ENCODE results near the gene AOPEP.

AOPEP gene

GRCh38 chr9:95060234-95060633, 333.7 kb downstream of the AOPEP start:
- in situ Hi-C loops (cut with MboI; ENCODE audit: low pct_unique_long_range_greater_than_20kb, low sequenced_read_pairs, unreplicated experiment) = no loop called here
- DNase-seq (ENCODE audit: low spot score) = no peak
- TF ChIP-seq CTCF (IDR thresholded peaks at IDR 0.05; ENCODE audit: extremely low read depth, insufficient read depth, missing control alignments) = no peak

- no peak for DNase-seq (ENCODE audit: low spot score)
- TF ChIP-seq CTCF (IDR thresholded peaks at IDR 0.05; ENCODE audit: extremely low read depth, insufficient read depth, missing control alignments) = no peak
- in situ Hi-C loops (cut with MboI; ENCODE audit: low pct_unique_long_range_greater_than_20kb, low sequenced_read_pairs, unreplicated experiment) = no loop called here
Observed at GRCh38 chr9:95060916-95061315, 334.4 kb downstream of the AOPEP start.

- TF ChIP-seq CTCF (IDR thresholded peaks at IDR 0.05; ENCODE audit: extremely low read depth, insufficient read depth, missing control alignments) = no peak
- no peak for DNase-seq (ENCODE audit: low spot score)
Observed at GRCh38 chr9:95061916-95062595, 335.6 kb downstream of the AOPEP start.

GRCh38 chr9:95062596-95063065, 336.1 kb downstream of the AOPEP start:
- no peak for DNase-seq (ENCODE audit: low spot score)
- TF ChIP-seq CTCF (IDR thresholded peaks at IDR 0.05; ENCODE audit: extremely low read depth, insufficient read depth, missing control alignments) = no peak
- in situ Hi-C loops (cut with MboI; ENCODE audit: low pct_unique_long_range_greater_than_20kb, low sequenced_read_pairs, unreplicated experiment) = no loop called here

More at GRCh38 chr9:95061916-95062595, 335.6 kb downstream of the AOPEP start:
- in situ Hi-C loops (cut with MboI; ENCODE audit: low pct_unique_long_range_greater_than_20kb, low sequenced_read_pairs, unreplicated experiment) = no loop called here

GRCh38 chr9:95063300-95063699, 336.8 kb downstream of the AOPEP start:
- no peak for DNase-seq (ENCODE audit: low spot score)
- in situ Hi-C loops (cut with MboI; ENCODE audit: low pct_unique_long_range_greater_than_20kb, low sequenced_read_pairs, unreplicated experiment) = no loop called here
- no peak for TF ChIP-seq CTCF (IDR thresholded peaks at IDR 0.05; ENCODE audit: extremely low read depth, insufficient read depth, missing control alignments)

- in situ Hi-C loops (cut with MboI; ENCODE audit: low pct_unique_long_range_greater_than_20kb, low sequenced_read_pairs, unreplicated experiment) = no loop called here
- no peak for TF ChIP-seq CTCF (IDR thresholded peaks at IDR 0.05; ENCODE audit: extremely low read depth, insufficient read depth, missing control alignments)
- no peak for DNase-seq (ENCODE audit: low spot score)
Observed at GRCh38 chr9:95065224-95065623, 338.7 kb downstream of the AOPEP start.

Data from GM13977 (cell line).